Right atrium auricular region (tissue), 2 donors: ENCODE results near the gene RPS15. TPM values are rescaled to one million over a fixed set of nuclear protein-coding genes. Genes with fewer than 3 reads are reported as not detected.
A peak's percentile ranks its signal among the peaks of the same experiment; 100 is the strongest.
"Not testable (repeated sequence)": the region's sequence is repeated elsewhere in the genome, so short reads cannot be mapped to it uniquely, and the experiment has no call there.

Experiments used
- DNase-seq: peaks from one replicate; pipeline ENCODE4 v3.0.0-alpha.2; 2019; ENCODE audit warnings: low spot score
- H3K27ac ChIP-seq, 2 donors: fragments of 200-600 bp; sonication (generic); 1 replicate in 1 of 2; 2 replicates in 1 of 2; pipeline ENCODE4 v1.5.1; 2016 to 2019
- H3K27me3 ChIP-seq, 2 donors: fragments of 200-600 bp; sonication (generic); one replicate each; pipeline versions ENCODE4 v1.5.1 to v1.6.0; 2017 to 2019
- H3K36me3 ChIP-seq: fragments of 200-600 bp; sonication (generic); one replicate; pipeline ENCODE4 v1.5.1; 2016
- H3K4me1 ChIP-seq, 2 donors: fragments of 200-600 bp; sonication (generic); one replicate each; pipeline versions ENCODE4 v1.5.1 to v1.6.0; 2017 to 2019
- H3K4me3 ChIP-seq, 2 donors: fragments of 200-600 bp; sonication (generic); 1 replicate in 1 of 2; 2 replicates in 1 of 2; pipeline ENCODE4 v1.5.1; 2017 to 2019; ENCODE audit warnings: mild to moderate bottlenecking in 1 of 2, moderate library complexity in 1 of 2
- H3K9me3 ChIP-seq, 2 donors: fragments of 200-600 bp; sonication (generic); one replicate each; pipeline ENCODE4 v1.5.1; 2019
- CTCF ChIP-seq, 2 donors: fragments of 200-600 bp; sonication (generic); IDR thresholded peaks; one replicate each; pipeline ENCODE4 v1.5.1; 2019; ENCODE audit warnings: antibody characterized with exemption in 2 of 2
- total RNA-seq, 2 donors: library from RNA; depleted of rRNA; stranded (reverse); fragments of >200 nt; gene quantifications; one replicate each; pipeline ENCODE4 v1.1.0, GENCODE V29; 2016

The RPS15 gene
- total RNA-seq, 2 donors from 2014 or later, result 1,712 to 2,156 TPM

- H3K27me3 ChIP-seq, result no peaks in the 10 kb centered on the region
- peaks cover 55% of the 10 kb centered on the region for H3K36me3 ChIP-seq
- H3K9me3 ChIP-seq, result no peaks in the 10 kb centered on the region
- DNase-seq, result no peak
- no peak overlapping the region for H3K4me3 ChIP-seq
- TF ChIP-seq CTCF (IDR thresholded peaks at IDR 0.05), result no peak
- no peak overlapping the region for H3K27ac ChIP-seq
- H3K4me1 ChIP-seq, result peaks cover 0 to 21% of the 10 kb centered on the region in 2 donors
These were observed 3.6 kb upstream of the RPS15 start for GRCh38 chr19:1434577-1435060.

- no peak overlapping the region for H3K4me3 ChIP-seq
- H3K27ac ChIP-seq, result no peak overlapping the region
- H3K36me3 ChIP-seq, result peaks cover 57% of the 10 kb centered on the region
- H3K9me3 ChIP-seq, result no peaks in the 10 kb centered on the region
- no peak for TF ChIP-seq CTCF (IDR thresholded peaks at IDR 0.05)
- DNase-seq, result no peak
- no peaks in the 10 kb centered on the region for H3K27me3 ChIP-seq
- peaks cover 0 to 22% of the 10 kb centered on the region in 2 donors for H3K4me1 ChIP-seq
These were observed 2.7 kb upstream of the RPS15 start for GRCh38 chr19:1435378-1435989.

- H3K36me3 ChIP-seq, result peaks cover 57% of the 10 kb centered on the region
- H3K4me3 ChIP-seq, result peak overlapping the region in 1 of 2 donors; percentile 80
- no peaks in the 10 kb centered on the region for H3K9me3 ChIP-seq
These were observed 587 bp upstream of the RPS15 start for GRCh38 chr19:1437609-1438008.

GRCh38 chr19:1438933-1439354 lies 748 bp downstream of the RPS15 start:
- peaks cover 44% of the 10 kb centered on the region for H3K36me3 ChIP-seq
- peak overlapping the region; percentile 76 to 80 for H3K4me3 ChIP-seq
- no peaks in the 10 kb centered on the region for H3K27me3 ChIP-seq
- no peaks in the 10 kb centered on the region for H3K9me3 ChIP-seq
- no peak for TF ChIP-seq CTCF (IDR thresholded peaks at IDR 0.05)
- DNase-seq, result no peak
- H3K27ac ChIP-seq, result peak overlapping the region; percentile 81 to 91
- peaks cover 0 to 23% of the 10 kb centered on the region in 2 donors for H3K4me1 ChIP-seq

More at GRCh38 chr19:1437609-1438008, 587 bp upstream of the RPS15 start:
- Histone ChIP-seq H3K27me3 (no peaks in the 10 kb centered on the region), H3K27ac (no peak overlapping the region), H3K4me1 (peaks cover 0 to 23% of the 10 kb centered on the region in 2 donors)
- no peak for TF ChIP-seq CTCF (IDR thresholded peaks at IDR 0.05)
- no peak for DNase-seq

- peaks cover 36% of the 10 kb centered on the region for H3K36me3 ChIP-seq
- not testable (repeated sequence) for H3K9me3 ChIP-seq, H3K27me3 ChIP-seq, DNase-seq
- H3K27ac ChIP-seq, result peak overlapping the region in 1 of 2 donors; percentile 91
- peaks cover 0 to 25% of the 10 kb centered on the region in 2 donors for H3K4me1 ChIP-seq
- peak overlapping the region; percentile 76 to 80 for H3K4me3 ChIP-seq
These were observed 1.6 kb downstream of the RPS15 start for GRCh38 chr19:1439525-1440417.

- Histone ChIP-seq H3K9me3 (no peaks in the 10 kb centered on the region), H3K27me3 (peaks cover 0 to under 1% of the 10 kb centered on the region in 2 donors), H3K36me3 (peaks cover 35% of the 10 kb centered on the region), H3K4me3 (no peak overlapping the region), H3K4me1 (peaks cover 0 to 31% of the 10 kb centered on the region in 2 donors), H3K27ac (no peak overlapping the region)
- DNase-seq, result no peak
- no peak for TF ChIP-seq CTCF (IDR thresholded peaks at IDR 0.05)
These were observed 2.2 kb downstream of the RPS15 start for GRCh38 chr19:1440418-1440801.
